ENCODE results near the gene STX16. TPM values are rescaled to one million over a fixed set of nuclear protein-coding genes. Genes with fewer than 3 reads are reported as not detected.

STX16 gene
- total and polyA plus RNA-seq, 9 of the 15 experiments (the other 6 are each of a cell fraction or from before 2014, with no cell fraction given) = 4.4 to 43.5 (median 14.7) TPM

DNA sequence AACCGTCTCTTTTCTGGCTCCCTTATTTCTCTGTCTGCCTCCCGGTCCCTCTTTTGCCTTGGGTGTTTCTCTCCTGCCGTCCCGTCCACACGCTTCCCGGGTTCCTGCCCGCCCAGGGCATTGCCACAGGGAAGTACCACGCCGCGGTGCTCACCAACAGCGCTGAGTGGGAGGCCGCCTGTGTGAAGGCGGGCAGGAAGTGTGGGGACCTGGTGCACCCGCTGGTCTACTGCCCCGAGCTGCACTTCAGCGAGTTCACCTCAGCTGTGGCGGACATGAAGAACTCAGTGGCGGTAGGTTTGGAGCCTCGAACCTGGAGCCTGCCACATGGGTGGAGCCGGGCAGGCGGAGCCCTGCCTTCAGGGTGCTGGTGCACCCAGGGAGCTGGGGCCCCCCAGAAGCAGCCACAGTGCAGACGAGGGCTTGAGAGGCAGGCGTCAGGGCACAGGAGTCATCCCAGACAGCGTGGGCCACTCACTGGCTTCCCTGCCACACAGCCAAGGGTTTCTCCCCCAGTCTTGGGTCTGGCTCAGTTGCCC, 62.8 kb downstream of the STX16 start:
- Histone ChIP-seq H3K9ac (ENCODE audit: insufficient read depth in 1 of 2, low read depth in 2 of 2, low read length in 2 of 2) (no peak overlapping the region; a peak in 1 of 4 replicates), H3K27me3 (ENCODE audit: control insufficient read depth in 2 of 2, insufficient read depth in 2 of 2, low read length in 2 of 2) (peaks cover 0 to 63% of the 10 kb centered on the region in 2 experiments; a peak in 3 of 5 replicates), H2AFZ (ENCODE audit: low read depth, low read length) (no peak overlapping the region), H3K9me3 (replicated peaks; ENCODE audit: control insufficient read depth, insufficient read depth, low read depth, low read length) (no peaks in the 10 kb centered on the region), H3K36me3 (ENCODE audit: control insufficient read depth, insufficient read depth, low read length) (no peaks in the 10 kb centered on the region), H3K4me1 (replicated peaks in 1 of 2; ENCODE audit: control insufficient read depth in 2 of 2, insufficient read depth in 2 of 2, low read length in 2 of 2) (peaks cover 0 to 27% of the 10 kb centered on the region in 2 experiments; a peak in 1 of 5 replicates), H4K20me1 (replicated peaks; ENCODE audit: control insufficient read depth, insufficient read depth, low read length) (no peaks in the 10 kb centered on the region), H3K9me1 (ENCODE audit: control insufficient read depth, insufficient read depth, low read length) (no peaks in the 10 kb centered on the region), H3K4me3 (no peak overlapping the region), H3K79me2 (ENCODE audit: control insufficient read depth, insufficient read depth, low read length) (no peaks in the 10 kb centered on the region), H3K27ac (ENCODE audit: extremely low read depth, low read depth, low read length) (no peak overlapping the region), H3K4me2 (ENCODE audit: insufficient read depth, low read length) (no peak overlapping the region)
- in situ Hi-C loops (cut with MboI) = no loop called here
- intact Hi-C loops (cut with micrococcal nuclease) = no loop called here
- DNase-seq (ENCODE audit: extremely low read depth in 1 of 4, low spot score in 3 of 4) (no peak), FAIRE-seq (no peak), ATAC-seq (no peak)
- WGBS (ENCODE audit: insufficient coverage, low coverage, missing lambda C conversion rate) = 29% methylated on average over 18 of the region's 24 CpGs
- TF ChIP-seq, protein P1, sequence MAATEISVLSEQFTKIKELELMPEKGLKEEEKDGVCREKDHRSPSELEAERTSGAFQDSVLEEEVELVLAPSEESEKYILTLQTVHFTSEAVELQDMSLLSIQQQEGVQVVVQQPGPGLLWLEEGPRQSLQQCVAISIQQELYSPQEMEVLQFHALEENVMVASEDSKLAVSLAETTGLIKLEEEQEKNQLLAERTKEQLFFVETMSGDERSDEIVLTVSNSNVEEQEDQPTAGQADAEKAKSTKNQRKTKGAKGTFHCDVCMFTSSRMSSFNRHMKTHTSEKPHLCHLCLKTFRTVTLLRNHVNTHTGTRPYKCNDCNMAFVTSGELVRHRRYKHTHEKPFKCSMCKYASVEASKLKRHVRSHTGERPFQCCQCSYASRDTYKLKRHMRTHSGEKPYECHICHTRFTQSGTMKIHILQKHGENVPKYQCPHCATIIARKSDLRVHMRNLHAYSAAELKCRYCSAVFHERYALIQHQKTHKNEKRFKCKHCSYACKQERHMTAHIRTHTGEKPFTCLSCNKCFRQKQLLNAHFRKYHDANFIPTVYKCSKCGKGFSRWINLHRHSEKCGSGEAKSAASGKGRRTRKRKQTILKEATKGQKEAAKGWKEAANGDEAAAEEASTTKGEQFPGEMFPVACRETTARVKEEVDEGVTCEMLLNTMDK (IDR thresholded peaks at IDR 0.05; ENCODE audit: borderline replicate concordance, insufficient read depth, low read depth, low read length, poor library complexity, severe bottlenecking) = no peak
- TF ChIP-seq RAD21 (CRISPR knock-in tag; conservative IDR thresholded peaks at IDR 0.05 in 1 of 2, IDR thresholded peaks at IDR 0.05 in 1 of 2) = no peak
- TF ChIP-seq ZNF121 (CRISPR knock-in tag; conservative IDR thresholded peaks at IDR 0.05) = no peak
- no peak for TF ChIP-seq ZNF274 (IDR thresholded peaks at IDR 0.05; ENCODE audit: borderline replicate concordance, low read depth, low read length)
- TF ChIP-seq OTX1 (CRISPR knock-in tag; IDR thresholded peaks at IDR 0.05) = no peak
- no peak for TF ChIP-seq ZNF707 (CRISPR knock-in tag; conservative IDR thresholded peaks at IDR 0.05)
- CTCF ChIA-PET (ENCODE audit: low intra/inter-chr PET ratio) = no interaction called here
- POLR2A ChIA-PET = interaction anchor here (1.1 kb wide), 1 partner anchor 8 kb away, joined by 3 read pairs; no protein-coding TSS in a partner anchor
- no TSS peak for BruUV-seq (replicated peaks)
